Type B pancreatic cell (in vitro differentiated cells): Measurements from ENCODE around the gene PRR9. TPM values are rescaled to one million over a fixed set of nuclear protein-coding genes. Genes with fewer than 3 reads are reported as not detected.

Experiments
- DNase-seq: peaks from one replicate; pipeline ENCODE4 v3.0.0; 2021; ENCODE audit warnings: mixed read lengths; ENCODE audit not compliant: unreplicated experiment; ENCODE audit errors: extremely low spot score
- H3K27ac Mint-ChIP-seq: 2 replicates; pipeline ENCODE4 v1.8.0; 2021; ENCODE audit warnings: mild to moderate bottlenecking, mixed read lengths
- H3K27me3 Mint-ChIP-seq: 2 replicates; pipeline ENCODE4 v1.8.0; 2021; ENCODE audit warnings: mixed read lengths
- H3K36me3 Mint-ChIP-seq: 2 replicates; pipeline ENCODE4 v1.8.0; 2021; ENCODE audit warnings: mixed read lengths
- H3K4me1 Mint-ChIP-seq: one replicate; pipeline ENCODE4 v1.8.0; 2021; ENCODE audit warnings: mixed read lengths; ENCODE audit not compliant: unreplicated experiment
- H3K4me3 Mint-ChIP-seq: 2 replicates; pipeline ENCODE4 v1.8.0; 2021; ENCODE audit warnings: mild to moderate bottlenecking, mixed read lengths
- H3K9me3 Mint-ChIP-seq: 2 replicates; pipeline ENCODE4 v1.8.0; 2021; ENCODE audit warnings: mixed read lengths
- CTCF ChIP-seq: fragments of 200-600 bp; sonication (generic); conservative IDR thresholded peaks from 2 replicates; pipeline ENCODE4 v1.5.0; 2021; ENCODE audit warnings: antibody characterized with exemption, mild to moderate bottlenecking
- total RNA-seq: library from RNA; stranded (reverse); gene quantifications from 2 replicates; pipeline ENCODE4 v1.2.1, GENCODE V29; 2021; ENCODE audit warnings: low replicate concordance

PRR9 gene
- total RNA-seq, 1 donor from 2014 or later: not detected

- H3K9me3 Mint-ChIP-seq: peaks cover 4% of the 10 kb centered on the region
- H3K36me3 Mint-ChIP-seq: peaks cover 4% of the 10 kb centered on the region
- peak; percentile 41 for TF ChIP-seq CTCF
- H3K4me3 Mint-ChIP-seq: no peak overlapping the region
- DNase-seq: no peak
- no peaks in the 10 kb centered on the region for H3K4me1 Mint-ChIP-seq
- H3K27me3 Mint-ChIP-seq: peaks cover 14% of the 10 kb centered on the region
- no peak overlapping the region for H3K27ac Mint-ChIP-seq
Observed at GRCh38 chr1:153190373-153190772, 27.0 kb upstream of the PRR9 start.

GRCh38 chr1:153192697-153193096 lies 24.7 kb upstream of the PRR9 start:
- no peaks in the 10 kb centered on the region for H3K9me3 Mint-ChIP-seq

GRCh38 chr1:153194331-153195050 lies 22.9 kb upstream of the PRR9 start:
- DNase-seq: no peak
- Mint-ChIP-seq H3K27me3 (peaks cover 41% of the 10 kb centered on the region), H3K4me1 (no peaks in the 10 kb centered on the region), H3K9me3 (no peaks in the 10 kb centered on the region), H3K4me3 (no peak overlapping the region), H3K27ac (no peak overlapping the region), H3K36me3 (no peaks in the 10 kb centered on the region)
- TF ChIP-seq CTCF: no peak

More at GRCh38 chr1:153192697-153193096, 24.7 kb upstream of the PRR9 start:
- Mint-ChIP-seq H3K27ac (no peak overlapping the region), H3K4me3 (no peak overlapping the region), H3K27me3 (peaks cover 28% of the 10 kb centered on the region), H3K4me1 (no peaks in the 10 kb centered on the region), H3K36me3 (no peaks in the 10 kb centered on the region)
- TF ChIP-seq CTCF: peak; percentile 56
- no peak for DNase-seq

GRCh38 chr1:153195216-153195615 lies 22.2 kb upstream of the PRR9 start:
- TF ChIP-seq CTCF: no peak
- Mint-ChIP-seq H3K4me1 (no peaks in the 10 kb centered on the region), H3K27ac (no peak overlapping the region), H3K27me3 (peaks cover 41% of the 10 kb centered on the region), H3K9me3 (no peaks in the 10 kb centered on the region), H3K36me3 (no peaks in the 10 kb centered on the region), H3K4me3 (no peak overlapping the region)
- no peak for DNase-seq

GRCh38 chr1:153202006-153202405 lies 15.4 kb upstream of the PRR9 start:
- H3K4me1 Mint-ChIP-seq: no peaks in the 10 kb centered on the region
- H3K27me3 Mint-ChIP-seq: peaks cover 29% of the 10 kb centered on the region
- no peak overlapping the region for H3K27ac Mint-ChIP-seq
- no peaks in the 10 kb centered on the region for H3K36me3 Mint-ChIP-seq
- DNase-seq: no peak
- H3K4me3 Mint-ChIP-seq: no peak overlapping the region
- TF ChIP-seq CTCF: no peak
- no peaks in the 10 kb centered on the region for H3K9me3 Mint-ChIP-seq
